Stimulated activated CD8-positive, alpha-beta memory T cell treated with anti-CD3 and anti-CD28 coated beads, Interleukin-12 subunit alpha, Interleukin-12 subunit beta, amount 100 ng/mL, for 24 hours (primary cell): ENCODE measurements around the gene TRIM37.

Experiments
- DNase-seq: peaks from one replicate; pipeline ENCODE4 v3.0.0-alpha.2; 2020; ENCODE audit errors: extremely low read depth

The TRIM37 gene

DNA sequence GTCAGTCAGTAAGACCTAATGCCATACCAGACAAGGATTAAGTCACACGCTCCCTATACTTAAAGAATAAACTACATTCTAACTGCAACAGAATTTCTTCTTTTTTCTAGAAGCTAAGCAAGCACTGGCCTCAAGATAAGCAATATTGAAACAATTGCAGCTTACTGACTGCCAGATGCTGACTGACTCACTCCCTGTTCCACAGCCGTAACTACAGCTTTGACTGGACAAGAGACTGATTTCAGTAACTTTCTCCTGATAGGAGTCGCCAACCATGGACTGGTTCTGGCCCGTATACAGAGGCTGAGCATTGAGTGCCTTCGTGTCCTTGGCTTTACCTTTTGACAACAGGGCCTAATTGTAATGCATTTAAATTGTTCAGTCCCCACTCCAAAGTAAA lies 67.9 kb downstream of the TRIM37 start:
- DNase-seq = no peak

DNA sequence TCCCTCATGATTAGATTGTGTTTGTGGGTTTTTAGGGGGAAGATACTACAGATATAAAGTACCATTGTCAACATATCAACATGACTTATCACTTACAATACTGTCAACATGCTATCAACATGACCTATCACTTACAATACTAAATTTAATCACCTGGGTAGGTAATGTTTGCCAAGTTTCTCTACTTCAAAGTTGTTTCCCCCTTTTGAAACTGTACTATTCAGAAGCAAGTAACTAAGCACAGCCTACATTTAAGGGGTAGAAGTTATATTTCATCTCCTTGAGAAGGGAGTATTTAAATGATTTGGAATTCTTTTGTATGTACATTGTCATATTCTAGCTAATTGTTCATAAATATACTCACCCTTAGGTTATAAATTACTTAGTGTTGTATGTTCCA lies 68.7 kb downstream of the TRIM37 start:
- DNase-seq = no peak

- no peak for DNase-seq
Measured at GRCh38 chr17:59030811-59031210, 75.9 kb downstream of the TRIM37 start.

DNA sequence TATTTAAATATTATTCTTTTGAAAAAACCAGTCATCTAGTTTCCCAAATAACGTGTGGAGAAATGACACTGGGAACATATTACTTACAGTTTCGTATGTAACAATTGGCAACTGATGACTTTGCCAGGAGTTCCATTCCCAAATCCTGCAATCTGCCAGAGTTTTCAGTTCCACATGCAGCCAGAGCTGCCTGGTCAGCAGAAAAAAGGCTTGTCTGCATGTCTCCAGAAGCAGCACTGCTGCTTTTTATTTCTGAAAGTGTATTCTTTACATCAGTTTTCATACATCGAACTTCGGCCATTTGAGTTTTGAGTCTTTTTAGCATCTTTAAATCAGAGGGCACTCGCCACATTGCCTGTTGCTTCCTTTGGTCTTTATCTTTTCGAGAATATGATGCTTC lies 78.4 kb downstream of the TRIM37 start:
- no peak for DNase-seq

DNA sequence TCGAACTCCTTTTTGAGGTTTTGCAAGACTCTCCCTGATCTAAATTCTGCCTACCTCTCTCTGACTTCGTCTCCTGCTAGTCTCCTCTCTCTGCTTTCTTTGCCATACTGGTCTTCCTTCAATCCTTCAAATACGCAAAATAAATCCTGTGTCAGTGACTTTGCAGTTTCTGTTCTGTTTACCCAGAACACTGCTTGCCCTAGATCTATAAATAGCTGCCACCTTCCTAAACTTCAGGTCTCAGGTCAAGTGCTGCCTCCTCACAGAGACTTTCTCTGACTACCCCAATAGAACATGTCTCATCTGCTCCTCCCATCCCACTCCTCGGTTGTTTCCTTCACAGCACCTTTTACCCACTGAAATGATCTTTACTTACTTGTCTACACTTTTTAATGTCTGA lies 78.9 kb downstream of the TRIM37 start:
- no peak for DNase-seq

- no peak for DNase-seq
Measured at GRCh38 chr17:59026176-59026939, 80.3 kb downstream of the TRIM37 start.

- DNase-seq = no peak
Measured at GRCh38 chr17:59024916-59025315, 81.8 kb downstream of the TRIM37 start.

- no peak for DNase-seq
Measured at GRCh38 chr17:59018019-59018418, 88.7 kb downstream of the TRIM37 start.

DNA sequence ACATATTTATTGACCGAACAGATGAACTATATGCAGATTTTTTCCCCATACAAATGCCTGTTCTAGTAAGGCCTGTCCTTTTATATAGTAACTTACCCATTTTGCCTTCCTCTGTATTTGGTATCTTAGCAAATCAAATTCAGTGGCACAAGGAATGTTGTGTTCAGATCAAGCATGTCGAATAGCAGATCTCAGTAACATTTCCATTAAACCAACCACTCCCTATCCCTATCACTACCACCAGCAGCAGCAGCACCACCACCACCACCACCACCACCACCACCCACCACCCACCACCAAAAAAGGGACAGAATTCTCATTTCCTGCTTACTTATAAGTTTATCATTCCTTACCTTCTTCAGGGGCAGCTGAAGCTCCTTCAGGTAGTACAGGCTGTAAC lies 94.7 kb downstream of the TRIM37 start:
- DNase-seq = no peak

DNA sequence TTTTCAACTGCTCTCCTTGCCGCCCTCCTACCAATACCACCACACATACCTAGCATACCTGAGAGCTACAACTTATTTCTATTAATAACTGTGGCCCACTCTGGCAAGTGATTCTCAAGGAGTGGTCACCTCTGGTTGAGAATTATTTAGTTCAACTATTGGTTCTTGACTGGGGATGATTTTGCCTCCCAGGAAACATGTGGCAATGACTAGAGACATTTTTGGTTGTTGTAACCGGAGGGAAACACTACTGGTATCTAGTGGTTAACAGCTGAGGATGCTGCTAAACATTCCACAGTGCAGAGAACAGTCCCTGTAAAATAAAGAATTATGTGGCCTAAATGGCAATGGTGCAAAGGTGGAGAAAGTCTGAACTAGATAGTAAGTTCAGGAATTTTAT lies 96.7 kb downstream of the TRIM37 start:
- DNase-seq = no peak

DNA sequence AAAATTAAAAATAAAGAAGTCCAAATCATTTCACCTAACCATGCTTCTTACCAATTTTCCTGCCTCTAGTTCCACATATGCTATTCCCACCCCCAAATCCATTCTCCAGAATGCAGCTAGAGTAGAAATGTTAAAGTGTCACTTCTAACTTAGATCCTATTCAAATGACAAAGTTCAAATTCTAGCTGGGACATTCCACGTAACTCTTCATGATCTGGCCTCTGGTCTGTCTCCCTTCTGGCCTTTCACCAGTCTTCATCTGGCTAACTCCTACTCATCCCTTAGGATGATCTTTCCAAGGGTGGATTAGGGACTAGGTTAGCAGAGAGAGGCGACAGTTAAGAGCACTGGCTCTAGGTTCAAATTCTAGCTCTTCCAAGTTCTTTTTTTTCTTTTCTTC lies 97.9 kb downstream of the TRIM37 start:
- DNase-seq = no peak

- DNase-seq = no peak
Measured at GRCh38 chr17:59007995-59008394, 98.7 kb downstream of the TRIM37 start.

DNA sequence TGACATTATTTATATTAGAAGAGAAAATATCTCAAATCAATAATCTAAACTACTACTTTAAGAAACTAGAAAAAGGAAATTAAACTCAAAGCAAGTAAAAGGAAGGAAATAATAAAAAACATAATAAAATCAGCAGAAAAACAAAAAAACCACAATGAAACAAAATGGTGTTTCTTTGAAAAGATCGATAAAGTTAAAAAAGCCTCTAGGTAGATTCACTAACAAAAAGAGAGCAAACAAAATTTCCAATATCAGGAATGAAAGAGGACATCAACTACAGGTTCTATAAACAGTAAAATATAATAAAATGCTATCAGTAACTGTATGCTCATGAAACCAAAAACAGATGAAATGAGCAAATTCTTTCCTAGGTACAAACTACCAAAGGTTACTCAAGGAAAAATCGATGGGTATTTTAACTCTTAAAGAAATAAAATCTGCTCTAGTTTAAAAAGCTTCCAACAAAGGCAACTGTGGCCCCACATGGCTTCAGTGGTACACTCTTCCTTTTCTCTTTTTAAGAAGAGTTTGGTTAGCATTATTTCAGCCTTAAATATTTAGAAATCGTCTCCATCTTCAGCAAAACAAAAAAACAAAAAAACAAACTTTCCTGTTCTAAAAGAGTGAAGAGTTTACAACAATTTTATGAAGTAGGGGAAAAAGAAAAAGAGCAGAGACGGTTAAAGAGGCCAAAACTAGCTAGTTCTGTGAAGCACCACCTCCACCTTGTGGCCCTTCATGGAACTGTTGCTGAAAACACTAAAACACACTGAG lies 102.2 kb downstream of the TRIM37 start:
- peak; percentile 7 for DNase-seq

DNA sequence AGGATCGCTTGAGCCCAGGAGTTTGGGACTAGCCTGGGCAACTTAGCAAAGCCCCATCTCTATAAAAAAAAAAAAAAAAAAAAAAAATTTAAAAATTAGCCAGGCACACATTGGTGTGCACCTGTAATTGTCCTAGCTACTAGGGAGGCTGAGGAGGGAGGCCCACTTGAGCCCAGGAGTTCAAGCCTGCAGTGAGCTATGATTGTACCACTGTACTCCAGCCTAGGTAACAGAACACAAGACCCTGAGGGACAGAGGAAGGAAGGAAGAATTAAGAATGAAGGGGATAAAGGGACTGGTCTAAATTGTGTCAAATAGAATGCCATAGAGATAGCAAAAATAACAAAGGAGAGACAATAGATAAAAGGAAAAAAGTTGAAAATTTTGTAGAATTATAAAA lies 102.8 kb downstream of the TRIM37 start:
- no peak for DNase-seq

- no peak for DNase-seq
Measured at GRCh38 chr17:59002848-59003247, 103.8 kb downstream of the TRIM37 start.

DNA sequence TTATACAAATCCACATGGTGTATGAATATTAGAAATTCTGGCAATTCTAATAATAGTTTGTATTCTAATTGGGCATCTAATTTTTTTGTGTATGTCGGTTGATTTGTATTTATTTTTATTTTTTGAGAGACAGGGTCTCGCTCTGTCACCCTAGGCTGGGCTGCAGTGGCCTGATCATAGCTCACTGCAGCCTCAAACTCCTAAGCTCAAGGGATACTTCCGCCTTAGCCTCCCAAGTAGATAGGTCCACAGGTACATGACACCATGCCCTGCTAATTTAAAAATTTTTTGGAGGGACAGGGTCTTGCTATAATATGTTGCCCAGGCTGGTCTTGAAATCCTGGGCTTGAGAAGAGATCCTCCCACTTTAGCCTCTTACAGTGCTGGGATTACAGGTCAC lies 104.6 kb downstream of the TRIM37 start:
- no peak for DNase-seq

- DNase-seq = peak; percentile 44
Measured at GRCh38 chr17:59001158-59001814, 105.4 kb downstream of the TRIM37 start.

- no peak for DNase-seq
Measured at GRCh38 chr17:59000022-59000421, 106.7 kb downstream of the TRIM37 start.

DNA sequence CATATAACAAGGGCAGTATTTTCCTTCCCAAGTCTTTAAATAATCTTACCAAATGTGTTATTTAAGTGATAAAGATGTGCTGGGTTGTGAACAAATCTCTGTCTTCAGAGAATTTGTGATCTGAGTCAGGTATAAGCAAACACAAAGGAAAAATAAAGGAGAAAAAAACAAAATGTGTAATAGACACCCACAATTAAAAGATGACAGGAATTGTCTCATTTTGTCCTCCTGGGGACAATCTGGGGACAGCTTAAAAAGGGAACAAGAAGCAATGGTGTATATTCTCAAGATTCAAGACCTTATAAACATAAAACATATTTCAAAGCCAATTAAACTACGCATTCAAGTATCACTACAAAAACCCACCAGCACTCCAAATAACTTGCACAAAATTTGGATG lies 107.2 kb downstream of the TRIM37 start:
- DNase-seq = no peak

DNA sequence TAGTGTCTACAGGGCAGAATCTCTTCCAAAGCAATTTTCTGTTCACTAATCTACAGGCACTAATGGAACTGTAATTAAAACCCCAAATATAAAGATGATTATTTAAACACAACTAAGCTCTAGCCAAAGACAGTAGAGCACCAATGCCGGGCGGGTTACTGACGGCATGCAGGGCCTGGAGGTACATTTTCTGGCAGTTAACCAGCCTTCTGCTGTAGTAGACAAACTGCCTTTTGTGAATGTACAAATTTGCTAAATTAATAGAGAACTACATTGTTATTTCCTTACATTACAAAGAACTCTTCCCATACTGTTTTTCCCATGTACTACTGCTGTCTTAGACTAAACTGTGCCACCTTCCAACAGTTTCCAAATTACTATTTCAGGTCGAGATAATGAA lies 107.8 kb downstream of the TRIM37 start:
- no peak for DNase-seq

GRCh38 chr17:58997756-58998553 lies 108.7 kb downstream of the TRIM37 start:
- DNase-seq = no peak

DNA sequence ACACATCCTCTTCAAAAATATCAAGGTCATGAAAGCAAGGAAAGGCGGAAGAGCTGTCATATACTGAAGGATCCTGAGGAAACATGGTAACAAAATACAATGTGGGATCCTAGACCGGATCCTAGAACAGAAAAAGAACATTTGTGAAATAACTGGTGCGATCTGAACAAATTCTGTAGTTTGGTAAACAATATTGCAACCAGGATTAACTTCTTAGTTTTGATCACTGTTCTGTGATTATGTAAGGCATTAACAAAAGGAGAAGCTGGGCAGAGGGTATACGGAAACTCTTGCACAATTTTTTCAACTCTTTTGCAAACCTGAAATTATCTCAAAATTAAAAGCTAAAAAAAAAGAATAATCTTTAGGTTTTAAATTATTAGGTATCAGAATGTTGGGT lies 109.7 kb downstream of the TRIM37 start:
- no peak for DNase-seq
